HG03575 (cell line): ENCODE measurements around the gene LITAF.
"Not testable (repeated sequence)": the region's sequence is repeated elsewhere in the genome, so short reads cannot be mapped to it uniquely, and the experiment has no call there.

Experiments used
- ATAC-seq: cut with Tn5 transposase; IDR thresholded peaks from one replicate; pipeline ENCODE4 v1.9.1; 2021; ENCODE audit not compliant: unreplicated experiment, insufficient number of reproducible peaks, low FRiP score; ENCODE audit errors: extremely low read depth

Gene LITAF

GRCh38 chr16:11582157-11582814 is 4.4 kb downstream of the LITAF start:
- ATAC-seq: no peak

- no peak for ATAC-seq
Observed at GRCh38 chr16:11581678-11582077, 5.0 kb downstream of the LITAF start.

- no peak for ATAC-seq
Observed at GRCh38 chr16:11580451-11581086, 6.2 kb downstream of the LITAF start.

- not testable (repeated sequence) for ATAC-seq
Observed at GRCh38 chr16:11577290-11577660, 9.4 kb downstream of the LITAF start.

GRCh38 chr16:11576427-11577289 is 10.1 kb downstream of the LITAF start:
- ATAC-seq: no peak

GRCh38 chr16:11575223-11575589 is 11.5 kb downstream of the LITAF start:
- ATAC-seq: no peak

- no peak for ATAC-seq
Observed at GRCh38 chr16:11572301-11572995, 14.3 kb downstream of the LITAF start.

- no peak for ATAC-seq
Observed at GRCh38 chr16:11571549-11571948, 15.2 kb downstream of the LITAF start.

- no peak for ATAC-seq
Observed at GRCh38 chr16:11570806-11571205, 15.9 kb downstream of the LITAF start.

- no peak for ATAC-seq
Observed at GRCh38 chr16:11570258-11570657, 16.5 kb downstream of the LITAF start.

- no peak for ATAC-seq
Observed at GRCh38 chr16:11566398-11566797, 20.3 kb downstream of the LITAF start.

GRCh38 chr16:11565665-11566064 is 21.1 kb downstream of the LITAF start:
- ATAC-seq: no peak

GRCh38 chr16:11564046-11564926 is 22.4 kb downstream of the LITAF start:
- no peak for ATAC-seq

- no peak for ATAC-seq
Observed at GRCh38 chr16:11563493-11564040, 23.2 kb downstream of the LITAF start.

GRCh38 chr16:11562941-11563340 is 23.8 kb downstream of the LITAF start:
- no peak for ATAC-seq

- ATAC-seq: no peak
Observed at GRCh38 chr16:11562411-11562810, 24.3 kb downstream of the LITAF start.

- no peak for ATAC-seq
Observed at GRCh38 chr16:11561856-11562255, 24.9 kb downstream of the LITAF start.

- ATAC-seq: no peak
Observed at GRCh38 chr16:11561454-11561805, 25.3 kb downstream of the LITAF start.
